GM19468 (cell line): ENCODE results near the gene LIPH.
A peak's percentile ranks its signal among the peaks of the same experiment; 100 is the strongest.
"Not testable (repeated sequence)": the region's sequence is repeated elsewhere in the genome, so short reads cannot be mapped to it uniquely, and the experiment has no call there.

Experiments
- ATAC-seq: cut with Tn5 transposase; IDR thresholded peaks from one replicate; pipeline ENCODE4 v1.9.1; 2021; ENCODE audit warnings: mild to moderate bottlenecking, moderate library complexity, moderate number of reproducible peaks; ENCODE audit not compliant: unreplicated experiment; ENCODE audit errors: extremely low read depth

LIPH gene

DNA sequence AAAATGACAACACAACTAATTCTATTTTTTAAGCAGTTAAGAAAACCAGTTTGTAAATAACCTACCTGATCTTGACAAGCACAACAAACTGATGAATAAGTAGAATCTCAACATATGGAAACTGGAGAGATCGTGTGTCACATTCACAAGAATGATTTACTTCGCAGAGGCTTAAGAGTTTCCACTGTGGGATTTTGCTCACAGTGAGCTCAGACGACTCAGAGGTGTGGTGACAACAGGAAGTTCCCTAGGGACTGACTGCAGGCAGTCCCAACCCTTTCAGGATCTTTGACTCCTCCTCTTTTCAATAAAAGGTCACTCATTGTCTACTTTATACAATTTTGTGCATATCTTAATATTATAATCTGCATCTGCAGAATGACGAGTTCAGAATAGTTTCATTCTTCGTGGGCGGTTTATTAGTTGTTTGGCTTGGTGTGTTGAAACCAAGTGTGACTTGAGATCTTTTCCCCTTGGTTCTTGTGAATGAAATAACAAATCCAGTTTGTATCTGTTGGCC, at the start of gene LIPH:
Gene LIPH, minus strand, starts transcription at position 231 of the 520 bp plus-strand sequence. Its CDS starts 117 bp downstream, at position 114.
- peak; percentile 81 for ATAC-seq

GRCh38 chr3:185595526-185595925, 43.1 kb upstream of the LIPH start:
- ATAC-seq, result no peak

DNA sequence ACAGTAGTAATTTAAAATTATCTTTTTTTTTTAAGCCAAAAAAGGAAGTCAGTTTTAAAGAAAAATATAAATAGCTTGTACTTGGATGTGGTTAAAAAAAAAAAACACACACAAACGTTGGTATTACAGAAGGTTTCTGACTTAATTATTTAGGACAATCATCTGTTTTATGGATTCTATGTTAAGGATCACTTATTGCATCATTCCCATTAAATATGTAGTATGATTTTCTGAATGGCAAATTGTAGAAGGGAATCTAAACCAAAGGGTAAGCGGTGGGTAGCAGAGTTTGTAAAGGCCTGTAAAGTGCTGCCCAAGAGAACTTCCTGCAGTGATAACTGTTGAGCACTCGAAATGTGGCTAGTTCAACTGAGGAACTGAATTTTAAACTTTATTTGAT, 41.7 kb upstream of the LIPH start:
- ATAC-seq, result no peak

- ATAC-seq, result no peak
Observed at GRCh38 chr3:185586686-185587039, 34.3 kb upstream of the LIPH start.

- peak; percentile 93 for ATAC-seq
Observed at GRCh38 chr3:185585859-185586685, 33.7 kb upstream of the LIPH start, which contains the start of gene SENP2. Gene SENP2 (plus strand): TSS chr3:185586295. CDS start chr3:185586414, 119 bp downstream.

GRCh38 chr3:185585518-185585858, 33.1 kb upstream of the LIPH start:
- ATAC-seq, result no peak

- no peak for ATAC-seq
Observed at GRCh38 chr3:185584686-185585085, 32.3 kb upstream of the LIPH start.

- no peak for ATAC-seq
Observed at GRCh38 chr3:185583925-185584324, 31.5 kb upstream of the LIPH start.

DNA sequence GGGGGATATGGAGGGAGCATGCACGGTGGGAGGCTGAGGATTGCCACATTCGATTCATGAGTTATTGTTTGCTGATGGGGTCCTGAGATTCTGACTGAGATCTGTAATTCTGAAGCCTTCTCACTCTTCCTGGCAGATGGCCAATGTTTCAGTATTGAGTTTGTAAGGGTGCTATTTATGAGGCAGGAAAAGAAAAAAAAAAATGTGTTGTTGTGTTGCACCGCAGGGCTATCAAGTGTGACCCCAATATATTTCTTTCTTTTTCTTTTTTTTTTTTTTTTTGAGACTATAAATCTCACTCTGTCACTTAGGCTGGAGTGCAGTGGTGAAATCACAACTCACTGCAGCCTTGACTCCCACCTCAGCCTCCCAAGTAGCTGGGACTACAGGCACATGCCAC, 30.5 kb upstream of the LIPH start:
- peak; percentile 11 for ATAC-seq

DNA sequence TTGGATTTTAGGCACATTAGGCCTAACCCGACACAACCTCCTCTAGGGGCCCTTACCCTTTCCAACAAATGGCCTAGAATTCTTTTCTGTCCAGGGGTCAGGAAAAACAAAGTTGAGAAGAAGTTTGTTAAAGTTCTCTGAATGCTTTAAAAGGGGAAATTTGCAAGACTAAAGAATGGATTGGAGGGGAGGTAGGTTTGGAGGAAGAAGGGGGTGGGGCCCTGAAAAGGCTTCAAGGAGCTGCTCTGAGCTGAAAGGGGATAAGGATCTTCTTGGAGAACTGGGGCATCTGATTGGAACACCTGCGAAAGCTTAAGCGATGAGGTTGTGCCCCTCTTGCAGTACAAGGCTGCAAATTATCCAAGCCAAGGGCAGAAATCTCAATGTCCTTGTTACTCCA, 29.8 kb upstream of the LIPH start:
- ATAC-seq, result no peak

DNA sequence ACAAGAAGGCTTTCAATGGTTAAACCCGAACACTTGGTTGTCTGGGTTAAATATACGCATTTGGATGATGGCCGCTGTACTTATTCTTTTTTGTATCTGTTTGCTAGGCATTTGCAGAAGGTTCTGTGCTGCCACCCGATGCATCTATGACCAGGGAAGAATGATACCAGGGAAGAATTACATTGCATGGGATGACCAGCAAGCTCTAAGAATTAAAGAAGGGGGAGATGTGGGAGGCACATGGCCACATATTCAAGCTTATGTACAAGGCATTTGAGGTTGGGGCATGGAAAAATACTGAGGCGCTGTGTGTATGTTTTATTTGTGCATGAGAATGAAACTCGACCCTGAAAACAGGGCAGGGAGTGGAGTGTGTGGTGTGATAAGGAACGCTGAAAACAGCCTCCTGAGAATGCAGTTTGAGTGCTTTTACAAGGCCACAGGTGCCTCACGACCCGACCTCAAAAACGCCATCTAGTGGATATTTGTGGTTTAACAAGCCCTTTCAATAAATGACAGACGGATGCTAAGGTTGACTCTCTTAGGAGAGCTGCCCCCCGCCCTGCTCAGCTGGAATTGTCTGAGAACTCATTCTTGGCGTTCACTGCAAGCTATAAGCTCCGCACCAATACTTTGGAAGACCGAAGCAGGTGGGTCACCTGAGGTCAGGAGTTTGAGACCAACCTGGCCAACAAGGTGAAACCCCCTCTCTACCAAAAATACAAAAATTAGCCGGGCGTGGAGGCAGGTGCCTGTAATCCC, 22.9 kb upstream of the LIPH start:
- not testable (repeated sequence) for ATAC-seq

DNA sequence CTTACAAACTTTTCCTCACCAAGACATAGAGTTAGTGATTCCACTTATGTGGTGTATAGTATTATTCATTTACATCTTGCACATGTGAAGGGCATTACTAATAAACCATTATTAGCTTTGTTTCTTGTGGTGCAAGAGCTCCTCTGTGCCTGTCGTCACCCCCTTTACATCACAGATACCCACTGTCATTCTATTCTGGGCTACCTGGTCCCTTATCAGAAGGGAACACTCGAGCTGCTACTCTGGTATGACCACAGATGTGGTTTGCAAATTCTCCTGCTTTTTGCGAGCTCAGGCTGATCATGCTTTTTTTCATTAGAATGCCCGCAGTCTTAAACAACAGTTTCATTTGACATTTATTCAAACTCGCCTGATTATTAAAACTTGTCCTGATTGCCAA, 19.8 kb upstream of the LIPH start:
- no peak for ATAC-seq

DNA sequence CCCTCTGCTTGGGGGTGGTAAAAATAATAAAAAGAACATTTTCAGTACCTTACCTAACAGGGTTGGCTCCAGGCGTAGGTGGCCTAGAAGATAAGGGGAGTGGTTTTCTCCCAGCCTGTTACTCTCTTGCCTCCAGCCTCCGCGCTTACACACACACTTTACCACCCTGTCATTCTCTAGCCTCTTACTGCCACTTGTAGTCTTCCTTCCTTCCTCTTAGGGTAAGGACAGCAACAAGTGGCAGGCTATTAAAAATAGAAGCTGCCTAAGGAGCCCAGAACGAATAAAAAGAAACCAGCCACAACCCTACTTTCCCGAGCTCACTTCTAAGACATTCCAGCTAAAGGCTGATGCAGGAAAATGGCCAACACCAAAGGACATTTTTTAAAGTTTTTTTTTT, 9.6 kb upstream of the LIPH start:
- ATAC-seq, result no peak

- no peak for ATAC-seq
Observed at GRCh38 chr3:185561374-185561943, 9.1 kb upstream of the LIPH start.

DNA sequence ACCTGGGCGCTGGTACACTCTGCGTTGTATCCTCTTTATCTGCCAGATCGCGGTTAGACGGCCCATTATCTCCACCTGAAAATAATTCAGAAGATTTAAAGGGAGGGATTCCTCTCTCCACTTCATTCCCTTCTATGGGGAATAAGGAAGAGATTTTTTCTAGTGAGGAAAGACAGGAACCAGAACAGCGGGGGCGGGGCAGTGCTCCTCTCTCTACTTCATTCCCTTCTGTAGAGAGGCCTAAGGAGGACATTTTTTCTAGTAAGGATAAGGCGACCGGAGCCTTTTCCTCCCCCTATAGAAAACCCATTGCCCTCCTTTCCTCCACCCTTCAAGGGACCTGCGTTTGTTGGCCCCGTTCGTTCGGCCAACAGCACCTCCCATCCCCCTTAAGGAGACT, 8.3 kb upstream of the LIPH start:
- no peak for ATAC-seq

DNA sequence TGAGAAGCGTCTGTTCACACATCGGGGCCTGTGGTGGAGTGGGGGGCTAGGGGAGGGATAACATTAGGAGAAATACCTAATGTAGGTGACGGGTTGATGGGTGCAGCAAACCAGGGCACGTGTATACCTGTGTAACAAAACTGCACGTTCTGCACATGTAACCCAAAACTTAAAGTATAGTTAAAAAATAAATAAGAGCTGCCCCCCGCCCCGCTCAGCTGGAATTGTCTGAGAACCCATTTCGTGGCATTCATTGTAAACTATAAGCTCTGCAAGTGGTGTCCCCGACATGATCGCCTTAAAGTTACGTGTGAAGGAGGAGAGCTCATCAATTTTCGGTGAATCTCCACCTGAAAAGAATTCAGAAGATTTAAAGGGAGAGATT, 7.3 kb upstream of the LIPH start:
- ATAC-seq, result no peak

DNA sequence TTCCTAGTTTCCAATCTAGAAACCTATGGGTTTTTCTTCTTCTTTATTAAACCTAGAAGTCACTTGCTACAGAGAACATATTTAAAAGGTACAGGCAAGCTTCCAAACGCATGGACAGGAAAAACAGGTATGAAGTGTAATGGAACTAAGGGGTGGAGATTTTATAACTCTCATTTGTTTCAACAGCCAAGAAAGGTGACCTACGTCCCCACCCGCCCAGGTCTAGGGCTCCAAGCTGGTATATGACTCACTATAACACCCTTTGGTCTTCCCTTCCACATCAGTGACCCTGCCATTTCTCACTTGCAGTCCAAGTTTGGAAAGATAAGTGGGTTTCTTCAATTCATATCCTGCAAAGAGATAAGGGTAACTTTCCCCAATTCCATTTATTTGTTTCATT, 6.0 kb upstream of the LIPH start:
- ATAC-seq, result no peak

- not testable (repeated sequence) for ATAC-seq
Observed at GRCh38 chr3:185556640-185557039, 4.3 kb upstream of the LIPH start.

GRCh38 chr3:185555860-185556347, 3.5 kb upstream of the LIPH start:
- ATAC-seq, result no peak

- no peak for ATAC-seq
Observed at GRCh38 chr3:185555101-185555501, 2.7 kb upstream of the LIPH start.

- ATAC-seq, result no peak
Observed at GRCh38 chr3:185549651-185550111, 2.7 kb downstream of the LIPH start.
